GM18520 (cell line): ENCODE measurements around the gene COPE.

Experiments
- ATAC-seq: cut with Tn5 transposase; IDR thresholded peaks from one replicate; pipeline ENCODE4 v1.9.1; 2021; ENCODE audit not compliant: unreplicated experiment

COPE gene

GRCh38 chr19:18868380-18869022 lies 50.7 kb downstream of the COPE start:
- ATAC-seq = no peak

- ATAC-seq = no peak
Observed at GRCh38 chr19:18867751-18868150, 51.4 kb downstream of the COPE start.

GRCh38 chr19:18867199-18867598 lies 52.0 kb downstream of the COPE start:
- ATAC-seq = no peak

GRCh38 chr19:18866800-18867123 lies 52.4 kb downstream of the COPE start:
- no peak for ATAC-seq

- ATAC-seq = no peak
Observed at GRCh38 chr19:18865973-18866799, 53.0 kb downstream of the COPE start.

- no peak for ATAC-seq
Observed at GRCh38 chr19:18865106-18865972, 53.8 kb downstream of the COPE start.

- ATAC-seq = no peak
Observed at GRCh38 chr19:18863843-18864362, 55.3 kb downstream of the COPE start.

- ATAC-seq = no peak
Observed at GRCh38 chr19:18862976-18863842, 56.0 kb downstream of the COPE start.

GRCh38 chr19:18861917-18862316 lies 57.3 kb downstream of the COPE start:
- ATAC-seq = no peak

- no peak for ATAC-seq
Observed at GRCh38 chr19:18861235-18861634, 58.0 kb downstream of the COPE start.

- no peak for ATAC-seq
Observed at GRCh38 chr19:18860725-18861124, 58.5 kb downstream of the COPE start.

- no peak for ATAC-seq
Observed at GRCh38 chr19:18860302-18860700, 58.9 kb downstream of the COPE start.

GRCh38 chr19:18859676-18860301 lies 59.4 kb downstream of the COPE start:
- ATAC-seq = no peak

- ATAC-seq = no peak
Observed at GRCh38 chr19:18858906-18859646, 60.1 kb downstream of the COPE start.

- no peak for ATAC-seq
Observed at GRCh38 chr19:18857223-18857622, 62.0 kb downstream of the COPE start.

- no peak for ATAC-seq
Observed at GRCh38 chr19:18856385-18857126, 62.6 kb downstream of the COPE start.

- no peak for ATAC-seq
Observed at GRCh38 chr19:18855647-18856384, 63.4 kb downstream of the COPE start.

GRCh38 chr19:18854982-18855381 lies 64.2 kb downstream of the COPE start:
- ATAC-seq = no peak
